HepG2 (cell line): Measurements from ENCODE around the gene FXYD1. TPM values are rescaled to one million over a fixed set of nuclear protein-coding genes. Genes with fewer than 3 reads are reported as not detected.

Source experiments
- ARID4A ChIP-seq: sonication (generic); formaldehyde crosslinking; IDR thresholded peaks from 2 replicates; pipeline ENCODE4 v1.5.0; 2020; ENCODE audit warnings: mild to moderate bottlenecking, missing genetic modification reagents, borderline replicate concordance
- JARID2 ChIP-seq: sonication (generic); formaldehyde crosslinking; IDR thresholded peaks from 2 replicates; pipeline ENCODE4 v1.8.1; 2023; ENCODE audit warnings: missing genetic modification reagents, inconsistent platforms; ENCODE audit not compliant: insufficient replicate concordance
- MED8 ChIP-seq: sonication (generic); formaldehyde crosslinking; IDR thresholded peaks from 2 replicates; pipeline ENCODE4 v1.8.1; 2023; ENCODE audit warnings: mild to moderate bottlenecking, missing genetic modification reagents; ENCODE audit not compliant: insufficient replicate concordance
- MLLT10 ChIP-seq: sonication (generic); formaldehyde crosslinking; IDR thresholded peaks from 2 replicates; pipeline ENCODE4 v1.4.0; 2020; ENCODE audit warnings: missing genetic modification reagents
- NFAT5 ChIP-seq: sonication (generic); formaldehyde crosslinking; IDR thresholded peaks from 2 replicates; pipeline ENCODE4 v1.4.0; 2020; ENCODE audit warnings: missing genetic modification reagents
- PHF21A ChIP-seq: sonication (generic); formaldehyde crosslinking; IDR thresholded peaks from 2 replicates; pipeline ENCODE4 v1.5.0; 2020; ENCODE audit warnings: mild to moderate bottlenecking, missing genetic modification reagents
- ZBTB25 ChIP-seq: IDR thresholded peaks from 2 replicates; pipeline ENCODE4 v1.6.1; 2018; ENCODE audit warnings: missing genetic modification reagents
- ZBTB49 ChIP-seq: sonication (generic); formaldehyde crosslinking; IDR thresholded peaks from 2 replicates; pipeline ENCODE4 v1.4.0; 2020; ENCODE audit warnings: missing genetic modification reagents, borderline replicate concordance
- ZFP36 ChIP-seq: fragments of 150-350 bp; IDR thresholded peaks from 2 replicates; pipeline ENCODE4 v1.6.1; 2018; ENCODE audit warnings: borderline replicate concordance, low read length, low read depth; ENCODE audit not compliant: partially characterized antibody
- ZNF296 ChIP-seq: sonication (generic); formaldehyde crosslinking; conservative IDR thresholded peaks from 2 replicates; pipeline ENCODE4 v1.5.0; 2020; ENCODE audit warnings: mild to moderate bottlenecking, missing genetic modification reagents
- ZNF367 ChIP-seq: sonication (generic); formaldehyde crosslinking; IDR thresholded peaks from 2 replicates; pipeline ENCODE4 v1.4.0; 2020; ENCODE audit warnings: missing genetic modification reagents, borderline replicate concordance
- ZNF501 ChIP-seq: sonication (generic); formaldehyde crosslinking; IDR thresholded peaks from 2 replicates; pipeline ENCODE4 v1.5.1; 2020; ENCODE audit warnings: mild to moderate bottlenecking, moderate library complexity, missing genetic modification reagents
- ZNF619 ChIP-seq: sonication (generic); formaldehyde crosslinking; IDR thresholded peaks from 2 replicates; pipeline ENCODE4 v1.4.0; 2020; ENCODE audit warnings: mild to moderate bottlenecking, missing genetic modification reagents
- polyA plus RNA-seq, 8 experiments: library from polyadenylated mRNA; depleted of rRNA in 3 of 8; stranded (reverse) in 7 of 8; unstranded in 1 of 8; fragments of >200 nt; fragmentation: Illumina TruSeq in 4 of 8; extraction: Trizol in 4 of 8; gene quantifications; 2 replicates each; pipeline versions ENCODE4 v1.2.1 to v1.2.3, GENCODE V29; 2011 to 2016; ENCODE audit warnings: low read depth in 4 of 8, missing spikeins in 1 of 8, mixed read lengths in 1 of 8; ENCODE audit not compliant: insufficient read depth in 1 of 8
- total RNA-seq, 5 experiments: library from RNA; depleted of rRNA; stranded (reverse); fragments of >200 nt; fragmentation: Illumina TruSeq; extraction: Trizol; gene quantifications; 2 replicates each; pipeline ENCODE4 v1.2.3, GENCODE V29; 2016; ENCODE audit warnings: low read depth in 1 of 5

The FXYD1 gene
- total and polyA plus RNA-seq, 2 of the 13 experiments (the other 11 are each of a cell fraction or from before 2014, with no cell fraction given): 31.2 TPM; not detected in 1

- TF ChIP-seq NFAT5 (CRISPR knock-in tag): no peak
- no peak for TF ChIP-seq ZNF367
- no peak for TF ChIP-seq MED8 (CRISPR knock-in tag)
- no peak for TF ChIP-seq MLLT10 (CRISPR knock-in tag)
- TF ChIP-seq ZBTB49 (CRISPR knock-in tag): no peak
- no peak for TF ChIP-seq ZFP36
- 0 out of 2 replicates have a peak, but pooled peaks have one; percentile 47 for TF ChIP-seq ZBTB25
- no peak for TF ChIP-seq JARID2 (CRISPR knock-in tag)
- 0 out of 2 replicates have a peak, but pooled peaks have one; percentile 29 for TF ChIP-seq ARID4A (CRISPR knock-in tag)
- TF ChIP-seq ZNF296 (CRISPR knock-in tag): no peak
- peak; percentile 71; the same call in 1 of the 2 replicates for TF ChIP-seq ZNF501 (CRISPR knock-in tag)
- TF ChIP-seq PHF21A (CRISPR knock-in tag): peak; percentile 65
- no peak for TF ChIP-seq ZNF619 (CRISPR knock-in tag)
Observed at GRCh38 chr19:35135389-35135909, 3.2 kb upstream of the FXYD1 start (continued).
